Medulla oblongata (tissue), 1 donor: ENCODE results near the gene PLCZ1.

Experiments used
- DNase-seq: peaks from one replicate; pipeline ENCODE4 v3.0.0-alpha.2; 2015; ENCODE audit errors: extremely low spot score

PLCZ1 gene

DNA sequence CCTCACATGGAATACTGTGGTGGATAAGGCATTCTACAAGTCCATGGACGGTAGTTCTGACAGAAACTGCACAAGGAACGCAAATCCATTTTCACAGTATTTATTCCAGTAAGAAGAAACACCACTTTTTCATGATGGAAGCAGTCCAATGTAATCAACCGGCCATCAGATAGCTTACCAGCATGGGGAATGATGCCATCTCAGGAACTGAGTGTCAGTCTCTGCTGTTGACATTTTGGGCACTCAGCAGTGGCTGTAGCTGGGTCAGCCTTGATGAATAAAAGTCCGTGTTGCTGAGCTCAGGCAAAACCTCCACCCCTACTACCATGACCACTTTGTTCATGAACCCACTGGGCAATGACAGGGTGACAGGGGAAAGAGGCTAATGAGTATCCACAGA, 103.4 kb downstream of the PLCZ1 start:
- no peak for DNase-seq
